K562 (cell line): Measurements from ENCODE around the gene PSAP. TPM values are rescaled to one million over a fixed set of nuclear protein-coding genes. Genes with fewer than 3 reads are reported as not detected.
A peak's percentile ranks its signal among the peaks of the same experiment; 100 is the strongest.

Experiments used
- ARID3A ChIP-seq: IDR thresholded peaks from 2 replicates; pipeline ENCODE4 v1.6.1; 2012; ENCODE audit warnings: low read depth, low read length, improper control_type of control experiment, borderline replicate concordance
- ARNT ChIP-seq, 2 experiments: fragments of 450-650 bp; IDR thresholded peaks; 2 replicates each; pipeline ENCODE4 v1.6.1; 2016; ENCODE audit warnings: mild to moderate bottlenecking in 1 of 2
- ATF7 ChIP-seq: fragments of 450-650 bp; IDR thresholded peaks from 2 replicates; pipeline ENCODE4 v1.7.1; 2014; ENCODE audit warnings: mild to moderate bottlenecking, moderate library complexity
- BRF1 ChIP-seq: IDR thresholded peaks from 3 replicates; pipeline ENCODE4 v1.6.1; 2011; ENCODE audit warnings: borderline replicate concordance, mild to moderate bottlenecking; ENCODE audit not compliant: insufficient read length; ENCODE audit errors: extremely low read depth
- CREM ChIP-seq: IDR thresholded peaks from 2 replicates; pipeline ENCODE4 v1.6.1; 2014; ENCODE audit warnings: antibody characterized with exemption, low read depth
- CTBP1 ChIP-seq: fragments of 450-650 bp; IDR thresholded peaks from 2 replicates; pipeline ENCODE4 v1.6.1; 2016; ENCODE audit warnings: borderline replicate concordance
- DEAF1 ChIP-seq: fragments of 450-650 bp; formaldehyde crosslinking; IDR thresholded peaks from 2 replicates; pipeline ENCODE4 v1.4.0; 2020; ENCODE audit warnings: mild to moderate bottlenecking, moderate library complexity
- DIDO1 ChIP-seq: fragments of 450-650 bp; IDR thresholded peaks from 2 replicates; pipeline ENCODE4 v1.6.1; 2016; ENCODE audit warnings: low read depth, missing biosample characterization, missing genetic modification characterization
- DPF2 ChIP-seq: fragments of 450-650 bp; IDR thresholded peaks from 2 replicates; pipeline ENCODE4 v1.6.1; 2016
- HCFC1 ChIP-seq: IDR thresholded peaks from 2 replicates; pipeline ENCODE4 v1.6.1; 2012; ENCODE audit warnings: low read depth, low read length, improper control_type of control experiment
- MEF2A ChIP-seq: IDR thresholded peaks from 2 replicates; pipeline ENCODE4 v1.6.1; 2011; ENCODE audit warnings: low read depth, mild to moderate bottlenecking, low read length, moderate library complexity; ENCODE audit not compliant: control insufficient read depth
- PTRF ChIP-seq: fragments of 450-650 bp; IDR thresholded peaks from 2 replicates; pipeline ENCODE4 v1.6.1; 2016; ENCODE audit warnings: mild to moderate bottlenecking, missing genetic modification characterization, missing compliant biosample characterization
- RBM39 ChIP-seq: fragments of 200-400 bp; formaldehyde crosslinking; optimal IDR thresholded peaks from 2 replicates; pipeline ENCODE3; 2018; ENCODE audit warnings: low read depth, low read length
- SREBF1 ChIP-seq: fragments of 150-350 bp; IDR thresholded peaks from 2 replicates; pipeline ENCODE4 v1.6.1; 2014; ENCODE audit warnings: antibody characterized with exemption, low read depth, low read length, borderline replicate concordance
- TAF15 ChIP-seq: fragments of 200-400 bp; formaldehyde crosslinking; IDR thresholded peaks from 2 replicates; pipeline ENCODE4 v1.6.1; 2017; ENCODE audit warnings: mild to moderate bottlenecking, low read depth, low read length, moderate library complexity
- THRAP3 ChIP-seq: fragments of 450-650 bp; IDR thresholded peaks from 2 replicates; pipeline ENCODE4 v1.6.1; 2016; ENCODE audit warnings: mild to moderate bottlenecking, inconsistent platforms, borderline replicate concordance
- U2AF1 ChIP-seq: fragments of 200-400 bp; formaldehyde crosslinking; optimal IDR thresholded peaks from 2 replicates; pipeline ENCODE3; 2017; ENCODE audit warnings: mild to moderate bottlenecking, low read depth, low read length, moderate library complexity
- ZBTB5 ChIP-seq: fragments of 450-650 bp; IDR thresholded peaks from 2 replicates; pipeline ENCODE4 v1.6.1; 2017; ENCODE audit warnings: antibody characterized with exemption
- ZHX1 ChIP-seq: fragments of 150-350 bp; conservative IDR thresholded peaks from 2 replicates; pipeline ENCODE4 v1.6.1; 2014; ENCODE audit warnings: low read length
- ZNF134 ChIP-seq: fragments of 250-450 bp; sonication (Bioruptor Pico); conservative IDR thresholded peaks from 2 replicates; pipeline ENCODE4 v1.4.0; 2020
- ZNF699 ChIP-seq: fragments of 250-450 bp; sonication (Bioruptor Pico); IDR thresholded peaks from 2 replicates; pipeline ENCODE4 v1.8.0; 2021; ENCODE audit warnings: mild to moderate bottlenecking, moderate library complexity; ENCODE audit not compliant: insufficient replicate concordance
- ZNF830 ChIP-seq: fragments of 250-450 bp; sonication (Bioruptor Pico); IDR thresholded peaks from 2 replicates; pipeline ENCODE4 v1.5.0; 2021; ENCODE audit warnings: mild to moderate bottlenecking
- polyA plus RNA-seq, 8 experiments: library from polyadenylated mRNA; depleted of rRNA in 4 of 8; stranded (reverse) in 5 of 8; unstranded in 3 of 8; fragments of >200 nt; fragmentation: Nextera tagmentation in 2 of 8; fragmentation: Illumina TruSeq in 1 of 8; extraction: Ambion mirVana in 2 of 8; extraction: Trizol in 1 of 8; gene quantifications; 2 replicates each; pipeline versions ENCODE4 v1.2.1 to v1.2.3, GENCODE V29; 2011 to 2014; ENCODE audit warnings: inconsistent platforms in 1 of 8, missing spikeins in 1 of 8
- total RNA-seq, 7 experiments: library from RNA; depleted of rRNA in 6 of 7; stranded (reverse); fragments of >200 nt in 6 of 7; fragmentation: Illumina TruSeq in 2 of 7; extraction: Trizol in 2 of 7; gene quantifications; 2 replicates each; pipeline versions ENCODE4 v1.2.1 to v1.2.3, GENCODE V29; 2011 to 2021; ENCODE audit warnings: low replicate concordance in 1 of 7

Gene PSAP
- total and polyA plus RNA-seq, 9 of the 15 experiments (the other 6 are each of a cell fraction or from before 2014, with no cell fraction given): 245 to 700 (median 429) TPM

GRCh38 chr10:71837098-71837827 lies 13.8 kb downstream of the PSAP start (continued):
- TF ChIP-seq ZNF830 (CRISPR knock-in tag) (no peak), ATF7 (peak; percentile 43; the same call in 1 of the 2 replicates), DIDO1 (tag) (no peak), U2AF1 (no peak), ZNF134 (no peak), THRAP3 (0 out of 2 replicates have a peak, but pooled peaks have one; percentile 57), ZBTB5 (no peak), CREM (peak; percentile 78), PTRF (tag) (no peak), ZNF699 (CRISPR knock-in tag) (no peak), RBM39 (no peak), ARID3A (no peak), ARNT (IDR thresholded peaks at IDR 0.05) (no peak), BRF1 (no peak), DEAF1 (CRISPR knock-in tag) (peak; percentile 59), TAF15 (no peak), HCFC1 (no peak), ZHX1 (no peak), SREBF1 (no peak), MEF2A (no peak), CTBP1 (peak; percentile 46; the same call in 1 of the 2 replicates), DPF2 (no peak)
